ENCODE results near the gene SCD5.

Gene SCD5

GRCh38 chr4:82583897-82584587, 214.6 kb downstream of the SCD5 start:
- DNase-seq = no peak

- DNase-seq = no peak
These were observed 218.7 kb downstream of the SCD5 start for GRCh38 chr4:82579932-82580331.

Measured in DMS 273 treated with DMSO at 0.1 percent for 48 hours (cell line).